K562 (cell line): Measurements from ENCODE around the gene ANO9. TPM values are rescaled to one million over a fixed set of nuclear protein-coding genes. Genes with fewer than 3 reads are reported as not detected.

Experiments used
- polyA plus RNA-seq, 8 experiments: library from polyadenylated mRNA; depleted of rRNA in 4 of 8; stranded (reverse) in 5 of 8; unstranded in 3 of 8; fragments of >200 nt; fragmentation: Nextera tagmentation in 2 of 8; fragmentation: Illumina TruSeq in 1 of 8; extraction: Ambion mirVana in 2 of 8; extraction: Trizol in 1 of 8; gene quantifications; 2 replicates each; pipeline versions ENCODE4 v1.2.1 to v1.2.3, GENCODE V29; 2011 to 2014; ENCODE audit warnings: inconsistent platforms in 1 of 8, missing spikeins in 1 of 8
- small RNA-seq: library from RNA; depleted of rRNA; stranded (forward); fragments of <200 nt; gene quantifications from one replicate; pipeline ENCODE3, GENCODE V24; 2014
- total RNA-seq, 7 experiments: library from RNA; depleted of rRNA in 6 of 7; stranded (reverse); fragments of >200 nt in 6 of 7; fragmentation: Illumina TruSeq in 2 of 7; extraction: Trizol in 2 of 7; gene quantifications; 2 replicates each; pipeline versions ENCODE4 v1.2.1 to v1.2.3, GENCODE V29; 2011 to 2021; ENCODE audit warnings: low replicate concordance in 1 of 7

ANO9 gene
- total and polyA plus RNA-seq, 9 of the 15 experiments (the other 6 are each of a cell fraction or from before 2014, with no cell fraction given): 0.20 to 14.5 (median 4.5) TPM

Small RNA genes lying within 50 kb of the gene (small RNA-seq; reads per million reads assigned to genes)
- not detected for gene RN7SL838P

Other genes with a start within 250 kb of the ANO9 start
Only the 7 nearest of the 25 such genes appear.
- 22.7 and 26.2 TPM in 2 replicates for gene B4GALNT4, start 72.5 kb downstream of the ANO9 start, total RNA-seq (2014; rRNA removed)
- 2.1 and 2.5 TPM in 2 replicates for gene B4GALNT4, start 72.5 kb downstream of the ANO9 start, total RNA-seq (2014; rRNA removed; fragmentation: Illumina TruSeq; extraction: Trizol)
- gene B4GALNT4, start 72.5 kb downstream of the ANO9 start, total RNA-seq (2015; rRNA removed; fragmentation: Illumina TruSeq; extraction: Trizol): 7.6 and 9.7 TPM in 2 replicates
- 33.6 and 37.1 TPM in 2 replicates for gene B4GALNT4, start 72.5 kb downstream of the ANO9 start, total RNA-seq (2021)
- gene B4GALNT4, start 72.5 kb downstream of the ANO9 start, polyA plus RNA-seq (2011; rRNA removed): 14.0 and 22.7 TPM in 2 replicates
- 4.5 and 10.9 TPM in 2 replicates for gene B4GALNT4, start 72.5 kb downstream of the ANO9 start, polyA plus RNA-seq (2014; fragmentation: Illumina TruSeq; extraction: Trizol)
- gene B4GALNT4, start 72.5 kb downstream of the ANO9 start, polyA plus RNA-seq (2014; fragmentation: Nextera tagmentation; extraction: Ambion mirVana): under 1 TPM in 1 of 2 experiments, not detected in 1; 0.20 TPM
- 30.0 and 32.0 TPM in 2 replicates for gene B4GALNT4, start 72.5 kb downstream of the ANO9 start, polyA plus RNA-seq (2014; rRNA removed)
- gene PKP3, start 47.8 kb downstream of the ANO9 start, total RNA-seq (2014; rRNA removed): 99.7 and 122 TPM in 2 replicates
- 11.2 and 14.9 TPM in 2 replicates for gene PKP3, start 47.8 kb downstream of the ANO9 start, total RNA-seq (2014; rRNA removed; fragmentation: Illumina TruSeq; extraction: Trizol)
- 30.7 and 36.6 TPM in 2 replicates for gene PKP3, start 47.8 kb downstream of the ANO9 start, total RNA-seq (2015; rRNA removed; fragmentation: Illumina TruSeq; extraction: Trizol)
- 102 and 110 TPM in 2 replicates for gene PKP3, start 47.8 kb downstream of the ANO9 start, total RNA-seq (2021)
- 45.4 and 47.8 TPM in 2 replicates for gene PKP3, start 47.8 kb downstream of the ANO9 start, polyA plus RNA-seq (2011; rRNA removed)
- 26.9 and 39.7 TPM in 2 replicates for gene PKP3, start 47.8 kb downstream of the ANO9 start, polyA plus RNA-seq (2014; fragmentation: Illumina TruSeq; extraction: Trizol)
- under 1 TPM; 0.11 to 0.45 TPM for gene PKP3, start 47.8 kb downstream of the ANO9 start, polyA plus RNA-seq (2014; fragmentation: Nextera tagmentation; extraction: Ambion mirVana)
- 73.9 and 78.9 TPM in 2 replicates for gene PKP3, start 47.8 kb downstream of the ANO9 start, polyA plus RNA-seq (2014; rRNA removed)
- 109 and 114 TPM in 2 replicates for gene SIGIRR, start 27.0 kb downstream of the ANO9 start, total RNA-seq (2014; rRNA removed)
- 6.0 and 7.2 TPM in 2 replicates for gene SIGIRR, start 27.0 kb downstream of the ANO9 start, total RNA-seq (2014; rRNA removed; fragmentation: Illumina TruSeq; extraction: Trizol)
- 50.6 and 51.6 TPM in 2 replicates for gene SIGIRR, start 27.0 kb downstream of the ANO9 start, total RNA-seq (2015; rRNA removed; fragmentation: Illumina TruSeq; extraction: Trizol)
- 83.1 and 93.8 TPM in 2 replicates for gene SIGIRR, start 27.0 kb downstream of the ANO9 start, total RNA-seq (2021)
- gene SIGIRR, start 27.0 kb downstream of the ANO9 start, polyA plus RNA-seq (2011; rRNA removed): 22.5 and 25.0 TPM in 2 replicates
- 14.8 and 46.2 TPM in 2 replicates for gene SIGIRR, start 27.0 kb downstream of the ANO9 start, polyA plus RNA-seq (2014; fragmentation: Illumina TruSeq; extraction: Trizol)
- gene SIGIRR, start 27.0 kb downstream of the ANO9 start, polyA plus RNA-seq (2014; fragmentation: Nextera tagmentation; extraction: Ambion mirVana): 10 to 100 TPM in 1 of 2 experiments, 1 to 10 TPM in 1; 6.3 to 13.3 TPM
- gene SIGIRR, start 27.0 kb downstream of the ANO9 start, polyA plus RNA-seq (2014; rRNA removed): 92.4 and 133 TPM in 2 replicates
- gene PTDSS2, start 8.3 kb upstream of the ANO9 start, total RNA-seq (2014; rRNA removed): 42.4 and 61.4 TPM in 2 replicates
- gene PTDSS2, start 8.3 kb upstream of the ANO9 start, total RNA-seq (2014; rRNA removed; fragmentation: Illumina TruSeq; extraction: Trizol): 7.7 and 10.3 TPM in 2 replicates
- gene PTDSS2, start 8.3 kb upstream of the ANO9 start, total RNA-seq (2015; rRNA removed; fragmentation: Illumina TruSeq; extraction: Trizol): 17.2 and 19.2 TPM in 2 replicates
- gene PTDSS2, start 8.3 kb upstream of the ANO9 start, total RNA-seq (2021): 51.4 and 53.9 TPM in 2 replicates
- 22.4 and 36.2 TPM in 2 replicates for gene PTDSS2, start 8.3 kb upstream of the ANO9 start, polyA plus RNA-seq (2011; rRNA removed)
- gene PTDSS2, start 8.3 kb upstream of the ANO9 start, polyA plus RNA-seq (2014; fragmentation: Illumina TruSeq; extraction: Trizol): 16.9 and 25.2 TPM in 2 replicates
- 1 to 10 TPM in 1 of 2 experiments, under 1 TPM in 1; 0.45 to 1.1 TPM for gene PTDSS2, start 8.3 kb upstream of the ANO9 start, polyA plus RNA-seq (2014; fragmentation: Nextera tagmentation; extraction: Ambion mirVana)
- 36.8 and 38.3 TPM in 2 replicates for gene PTDSS2, start 8.3 kb upstream of the ANO9 start, polyA plus RNA-seq (2014; rRNA removed)
- gene RNH1, start 65.2 kb upstream of the ANO9 start, total RNA-seq (2014; rRNA removed): 159 and 178 TPM in 2 replicates
- 12.9 and 20.3 TPM in 2 replicates for gene RNH1, start 65.2 kb upstream of the ANO9 start, total RNA-seq (2014; rRNA removed; fragmentation: Illumina TruSeq; extraction: Trizol)
- 97.2 and 102 TPM in 2 replicates for gene RNH1, start 65.2 kb upstream of the ANO9 start, total RNA-seq (2015; rRNA removed; fragmentation: Illumina TruSeq; extraction: Trizol)
- 160 and 164 TPM in 2 replicates for gene RNH1, start 65.2 kb upstream of the ANO9 start, total RNA-seq (2021)
- gene RNH1, start 65.2 kb upstream of the ANO9 start, polyA plus RNA-seq (2011; rRNA removed): 38.5 and 71.1 TPM in 2 replicates
- 44.3 and 107 TPM in 2 replicates for gene RNH1, start 65.2 kb upstream of the ANO9 start, polyA plus RNA-seq (2014; fragmentation: Illumina TruSeq; extraction: Trizol)
- 10 to 100 TPM in 1 of 2 experiments, 1 to 10 TPM in 1; 2.5 to 11.8 TPM for gene RNH1, start 65.2 kb upstream of the ANO9 start, polyA plus RNA-seq (2014; fragmentation: Nextera tagmentation; extraction: Ambion mirVana)
- gene RNH1, start 65.2 kb upstream of the ANO9 start, polyA plus RNA-seq (2014; rRNA removed): 104 and 114 TPM in 2 replicates
- gene HRAS, start 93.6 kb upstream of the ANO9 start, total RNA-seq (2014; rRNA removed): 73.5 and 75.9 TPM in 2 replicates
- 11.3 and 16.8 TPM in 2 replicates for gene HRAS, start 93.6 kb upstream of the ANO9 start, total RNA-seq (2014; rRNA removed; fragmentation: Illumina TruSeq; extraction: Trizol)
- 41.3 and 43.3 TPM in 2 replicates for gene HRAS, start 93.6 kb upstream of the ANO9 start, total RNA-seq (2015; rRNA removed; fragmentation: Illumina TruSeq; extraction: Trizol)
- 64.9 and 68.5 TPM in 2 replicates for gene HRAS, start 93.6 kb upstream of the ANO9 start, total RNA-seq (2021)
- 29.6 and 34.9 TPM in 2 replicates for gene HRAS, start 93.6 kb upstream of the ANO9 start, polyA plus RNA-seq (2011; rRNA removed)
- gene HRAS, start 93.6 kb upstream of the ANO9 start, polyA plus RNA-seq (2014; fragmentation: Illumina TruSeq; extraction: Trizol): 28.0 and 46.2 TPM in 2 replicates
- gene HRAS, start 93.6 kb upstream of the ANO9 start, polyA plus RNA-seq (2014; fragmentation: Nextera tagmentation; extraction: Ambion mirVana): 1 to 10 TPM; 2.8 to 5.8 TPM
- 52.0 and 61.3 TPM in 2 replicates for gene HRAS, start 93.6 kb upstream of the ANO9 start, polyA plus RNA-seq (2014; rRNA removed)
- gene LRRC56, start 95.5 kb upstream of the ANO9 start, total RNA-seq (2014; rRNA removed): 1.5 and 1.6 TPM in 2 replicates
- 0.13 and 0.22 TPM in 2 replicates for gene LRRC56, start 95.5 kb upstream of the ANO9 start, total RNA-seq (2014; rRNA removed; fragmentation: Illumina TruSeq; extraction: Trizol)
- gene LRRC56, start 95.5 kb upstream of the ANO9 start, total RNA-seq (2015; rRNA removed; fragmentation: Illumina TruSeq; extraction: Trizol): 1.0 and 1.3 TPM in 2 replicates
- gene LRRC56, start 95.5 kb upstream of the ANO9 start, total RNA-seq (2021): 3.4 and 4.5 TPM in 2 replicates
- gene LRRC56, start 95.5 kb upstream of the ANO9 start, polyA plus RNA-seq (2011; rRNA removed): 1.0 and 1.6 TPM in 2 replicates
- gene LRRC56, start 95.5 kb upstream of the ANO9 start, polyA plus RNA-seq (2014; fragmentation: Illumina TruSeq; extraction: Trizol): 0.61 and 1.4 TPM in 2 replicates
- gene LRRC56, start 95.5 kb upstream of the ANO9 start, polyA plus RNA-seq (2014; fragmentation: Nextera tagmentation; extraction: Ambion mirVana): under 1 TPM in 1 of 2 experiments, not detected in 1; 0.03 TPM
- gene LRRC56, start 95.5 kb upstream of the ANO9 start, polyA plus RNA-seq (2014; rRNA removed): 3.6 and 4.3 TPM in 2 replicates